T-helper 17 cell (primary cell): Measurements from ENCODE around the gene EIF4G3. TPM values are rescaled to one million over a fixed set of nuclear protein-coding genes. Genes with fewer than 3 reads are reported as not detected.

Experiments
- ATAC-seq: fragments of 150-1000 bp; cut with Tn5 transposase; 2 replicates; pipeline ENCODE4 v1.10.0; 2021; ENCODE audit warnings: mild to moderate bottlenecking, moderate library complexity
- DNase-seq, 3 donors: peaks; one replicate each; pipeline versions ENCODE4 v3.0.0 to v3.0.0-alpha.2; 2020 to 2021
- H3K9me3 ChIP-seq: one replicate; pipeline ENCODE4 v1.7.0; 2013; ENCODE audit warnings: low read length, mild to moderate bottlenecking; ENCODE audit not compliant: control insufficient read depth, poor library complexity, severe bottlenecking
- H3K27ac Mint-ChIP-seq: one replicate; pipeline ENCODE4 v1.8.0; 2022; ENCODE audit warnings: mild to moderate bottlenecking, moderate library complexity, mixed read lengths
- H3K27me3 Mint-ChIP-seq: one replicate; pipeline ENCODE4 v1.8.0; 2022; ENCODE audit warnings: mixed read lengths
- H3K36me3 Mint-ChIP-seq: one replicate; pipeline ENCODE4 v1.8.0; 2022; ENCODE audit warnings: low read depth, mixed read lengths
- H3K4me1 Mint-ChIP-seq: one replicate; pipeline ENCODE4 v1.8.0; 2022; ENCODE audit warnings: mild to moderate bottlenecking, mixed read lengths
- H3K4me3 Mint-ChIP-seq: one replicate; pipeline ENCODE4 v1.8.0; 2022; ENCODE audit warnings: mild to moderate bottlenecking, moderate library complexity, mixed read lengths
- total RNA-seq, 4 donors: library from RNA in 2 of 4; stranded (reverse) in 2 of 4; gene quantifications; one replicate each; pipeline ENCODE4 v1.2.3 and lab custom pipeline; 2022 to 2026

The EIF4G3 gene
- total RNA-seq, 2 donors from 2014 or later, result 29.4 to 34.2 TPM

DNA sequence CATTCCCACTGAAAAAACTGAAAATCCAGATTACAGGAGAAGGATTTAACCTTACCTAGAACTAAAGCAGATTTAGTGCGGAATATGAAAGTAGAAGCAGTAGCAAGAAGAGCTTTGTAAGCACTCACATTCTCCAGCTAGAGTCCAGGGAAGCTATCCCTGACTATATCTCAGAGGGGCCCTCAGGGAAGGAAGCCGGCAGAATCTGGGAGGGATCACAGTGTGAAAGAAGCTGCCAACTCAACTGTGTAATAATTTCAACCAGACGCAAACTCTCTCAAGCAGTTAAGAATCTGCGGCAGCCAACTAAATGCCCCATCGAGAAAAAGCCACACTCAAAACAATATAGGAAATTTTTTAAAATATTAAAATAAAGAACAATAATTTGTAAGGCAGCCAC lies 163.8 kb downstream of the EIF4G3 start:
- Mint-ChIP-seq H3K4me3 (no peak overlapping the region), H3K4me1 (peaks cover 7% of the 10 kb centered on the region), H3K27me3 (no peaks in the 10 kb centered on the region), H3K27ac (no peak overlapping the region), H3K36me3 (peaks cover 2% of the 10 kb centered on the region)
- no peak for ATAC-seq
- no peak for DNase-seq
- no peaks in the 10 kb centered on the region for H3K9me3 ChIP-seq

DNA sequence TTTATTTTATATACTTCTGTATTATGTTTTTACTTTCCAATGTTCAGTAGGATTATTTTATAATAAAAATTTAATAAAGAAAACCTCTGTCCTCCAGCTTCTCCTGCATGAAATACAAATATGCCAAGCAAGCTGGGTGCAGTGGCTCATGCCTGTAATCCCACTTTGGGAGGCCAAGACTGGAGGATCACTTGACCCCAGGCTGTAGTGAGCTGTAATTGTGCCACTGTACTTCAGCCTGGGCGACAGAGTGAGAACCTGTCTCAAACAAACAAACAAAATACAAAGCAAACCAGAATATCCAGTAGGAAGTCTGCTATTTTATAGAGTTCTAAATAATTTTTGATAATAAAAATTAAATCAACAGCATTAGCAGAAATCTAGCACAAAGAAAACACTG lies 168.8 kb downstream of the EIF4G3 start:
- no peaks in the 10 kb centered on the region for H3K9me3 ChIP-seq
- H3K4me1 Mint-ChIP-seq, result peaks cover 8% of the 10 kb centered on the region
- H3K4me3 Mint-ChIP-seq, result no peak overlapping the region
- H3K27ac Mint-ChIP-seq, result no peak overlapping the region
- H3K36me3 Mint-ChIP-seq, result no peaks in the 10 kb centered on the region
- DNase-seq, result no peak
- ATAC-seq, result no peak
- no peaks in the 10 kb centered on the region for H3K27me3 Mint-ChIP-seq

DNA sequence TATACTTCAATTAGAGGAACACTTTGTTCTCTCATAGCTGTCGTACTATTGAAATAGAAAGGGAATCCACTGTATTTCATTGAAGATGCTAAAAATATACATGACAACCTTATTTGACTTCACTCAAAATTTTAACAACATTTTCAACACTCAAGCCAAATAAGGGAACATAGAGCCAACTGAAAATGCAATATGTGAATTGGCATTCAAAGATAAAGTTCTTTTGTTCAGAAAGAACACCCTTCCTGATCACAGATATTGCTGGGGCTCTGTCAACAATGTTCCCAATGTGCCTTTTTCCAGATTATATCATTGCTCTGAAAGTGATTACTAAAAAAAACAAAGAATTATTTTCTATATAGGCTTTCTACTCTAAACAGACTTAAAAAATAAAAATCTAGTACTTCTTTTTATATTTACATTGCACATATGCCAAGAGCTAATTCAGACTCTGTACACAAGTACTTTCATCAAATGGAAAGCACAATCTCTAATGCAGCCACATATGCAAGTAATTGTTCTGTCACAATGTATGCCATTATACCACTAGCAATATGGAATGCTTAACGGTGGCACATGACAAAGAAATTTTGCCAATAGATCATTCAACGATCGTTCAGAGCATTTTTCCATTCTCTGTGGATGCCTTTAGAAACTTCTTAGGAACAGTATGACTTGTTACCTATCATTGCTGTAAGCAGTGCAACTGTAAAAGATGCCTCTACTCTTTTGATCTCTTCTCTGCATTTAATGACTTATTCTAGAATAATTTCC lies 171.0 kb downstream of the EIF4G3 start:
- no peak overlapping the region for H3K4me3 Mint-ChIP-seq
- ATAC-seq (no peak), DNase-seq (no peak)
- no peaks in the 10 kb centered on the region for H3K9me3 ChIP-seq
- H3K27me3 Mint-ChIP-seq, result no peaks in the 10 kb centered on the region
- peaks cover 3% of the 10 kb centered on the region for H3K4me1 Mint-ChIP-seq
- H3K36me3 Mint-ChIP-seq, result peaks cover 2% of the 10 kb centered on the region
- no peak overlapping the region for H3K27ac Mint-ChIP-seq

DNA sequence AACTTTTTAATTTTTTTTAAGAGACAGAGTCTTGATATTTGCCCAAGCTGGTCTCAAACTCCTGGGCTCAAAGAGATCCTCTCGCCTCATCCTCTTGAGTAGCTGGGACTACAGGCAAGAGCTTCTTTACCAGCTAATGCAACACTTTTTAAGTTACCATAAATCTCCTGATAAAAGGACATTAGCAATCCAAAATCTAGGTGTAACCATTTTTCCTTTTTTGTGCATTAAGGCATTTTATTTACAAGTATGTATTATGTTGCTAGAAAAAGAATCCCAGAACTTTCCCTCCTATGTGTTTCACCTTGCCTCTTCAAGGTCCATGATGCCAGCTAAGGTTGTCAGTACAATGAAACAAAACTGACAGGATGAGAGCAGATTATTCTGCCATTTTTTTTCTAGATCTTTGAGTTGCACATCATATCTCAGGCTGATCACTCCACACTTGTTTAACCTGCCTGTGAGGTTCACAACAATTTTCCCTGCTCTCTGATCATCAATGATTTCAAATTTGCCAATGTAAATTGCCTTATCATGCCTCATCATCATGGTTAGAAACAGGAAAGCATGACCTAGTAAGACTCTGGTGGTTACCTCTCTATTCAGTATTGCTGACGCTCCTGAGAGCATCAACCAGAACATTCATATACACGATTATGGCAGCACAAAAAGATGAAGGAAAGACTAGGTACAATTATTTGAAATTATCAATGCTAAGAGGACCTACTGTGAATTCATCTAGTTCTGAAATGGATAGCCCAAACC lies 173.2 kb downstream of the EIF4G3 start:
- Mint-ChIP-seq H3K27me3 (no peaks in the 10 kb centered on the region), H3K4me3 (no peak overlapping the region), H3K27ac (peak overlapping the region; percentile 27), H3K4me1 (peaks cover 3% of the 10 kb centered on the region), H3K36me3 (peaks cover 5% of the 10 kb centered on the region)
- DNase-seq, result no peak
- H3K9me3 ChIP-seq, result no peaks in the 10 kb centered on the region
- ATAC-seq, result no peak

DNA sequence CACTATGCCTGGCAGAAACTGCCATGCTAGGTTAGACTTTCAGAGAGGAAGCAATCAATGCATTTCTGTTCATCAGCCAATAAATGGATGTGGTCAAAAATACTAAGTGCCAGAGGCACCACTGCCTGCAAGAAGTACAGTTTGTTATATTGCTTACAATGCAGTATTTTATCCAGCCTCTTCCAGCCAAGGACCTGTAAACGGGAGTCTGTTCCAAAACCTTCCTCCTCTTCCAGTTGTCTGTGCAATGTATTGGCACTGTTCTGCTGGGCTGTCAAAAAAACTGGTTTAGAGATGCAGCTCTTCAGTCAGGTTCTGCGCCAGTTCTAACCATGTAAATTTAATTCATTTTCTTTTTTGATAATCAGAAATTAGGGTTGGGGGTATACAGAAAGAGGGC lies 175.7 kb downstream of the EIF4G3 start:
- H3K36me3 Mint-ChIP-seq, result peaks cover 5% of the 10 kb centered on the region
- H3K4me3 Mint-ChIP-seq, result no peak overlapping the region
- H3K27ac Mint-ChIP-seq, result peak overlapping the region; percentile 47
- H3K27me3 Mint-ChIP-seq, result no peaks in the 10 kb centered on the region
- no peaks in the 10 kb centered on the region for H3K9me3 ChIP-seq
- DNase-seq (no peak), ATAC-seq (no peak)
- peaks cover 7% of the 10 kb centered on the region for H3K4me1 Mint-ChIP-seq

DNA sequence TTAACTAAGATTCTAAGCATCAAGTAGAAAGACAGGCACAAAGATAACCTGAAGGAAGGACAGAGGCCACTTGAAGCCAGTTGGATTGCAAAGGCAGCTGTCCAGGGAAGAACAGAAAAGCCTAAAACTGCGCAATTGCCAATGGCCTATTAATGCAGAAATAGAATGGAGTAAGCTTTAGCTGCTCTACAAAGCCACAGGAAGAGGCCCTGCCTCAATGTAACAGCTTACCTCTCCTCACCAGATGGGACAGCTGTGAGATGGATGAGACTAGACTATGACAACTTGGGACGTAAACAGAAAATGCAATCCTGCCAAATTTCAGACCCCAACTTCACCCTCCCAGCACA lies 176.5 kb downstream of the EIF4G3 start:
- ATAC-seq, result no peak
- H3K27me3 Mint-ChIP-seq, result no peaks in the 10 kb centered on the region
- H3K27ac Mint-ChIP-seq, result no peak overlapping the region
- peaks cover 7% of the 10 kb centered on the region for H3K4me1 Mint-ChIP-seq
- no peaks in the 10 kb centered on the region for H3K9me3 ChIP-seq
- DNase-seq, result no peak
- peaks cover 5% of the 10 kb centered on the region for H3K36me3 Mint-ChIP-seq
- H3K4me3 Mint-ChIP-seq, result no peak overlapping the region

DNA sequence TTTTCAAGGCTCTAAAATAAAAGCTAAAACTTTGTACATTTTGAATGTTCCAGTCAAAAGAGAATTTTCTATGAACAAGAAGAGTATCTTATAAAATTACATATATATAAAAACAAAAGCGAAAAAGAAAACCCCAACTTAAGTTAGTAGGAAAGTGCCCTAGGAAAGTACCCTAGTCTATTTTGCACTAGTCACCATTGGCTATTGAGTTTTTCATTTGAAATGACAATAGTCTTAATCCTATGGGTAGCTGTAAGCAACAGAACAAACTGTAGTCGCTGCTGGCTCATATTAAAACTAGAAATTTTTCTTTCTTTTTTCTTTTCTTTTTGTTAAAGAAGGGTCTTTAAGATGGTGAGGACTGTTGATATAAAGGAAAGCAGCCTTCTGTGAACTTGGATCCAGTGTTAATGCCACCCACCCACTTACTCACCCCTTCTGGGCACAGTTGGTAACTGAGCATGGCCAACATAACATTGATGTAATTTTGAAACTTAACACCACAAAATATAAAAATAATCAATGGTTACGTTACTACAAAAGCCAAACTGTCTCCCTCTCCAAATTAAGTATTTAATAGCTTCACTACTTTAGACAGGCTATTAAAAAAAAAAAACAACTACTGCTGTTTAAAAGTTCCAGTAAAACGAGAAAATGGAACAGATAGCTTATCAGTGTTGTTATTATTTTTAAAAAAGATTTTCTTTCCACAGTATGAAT lies 177.0 kb downstream of the EIF4G3 start:
- no peak for ATAC-seq

DNA sequence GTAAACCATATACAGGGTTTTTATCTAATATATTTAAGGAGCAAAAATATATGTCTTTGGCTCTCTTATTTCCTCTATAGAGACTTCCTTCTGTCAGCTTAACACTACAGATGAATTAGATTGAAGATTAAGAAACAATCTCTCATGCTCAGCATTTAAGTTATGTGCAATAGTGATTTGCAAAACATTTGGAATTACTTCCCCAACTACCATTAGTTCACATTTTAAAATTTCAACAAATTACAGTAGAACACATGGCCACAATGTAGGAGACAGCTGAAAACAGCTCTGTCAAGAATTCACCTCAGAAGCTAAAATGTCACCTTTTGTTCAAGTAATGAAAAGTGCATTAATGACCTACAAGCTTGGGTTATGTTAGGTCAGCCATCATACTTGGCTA lies 177.9 kb downstream of the EIF4G3 start:
- Mint-ChIP-seq H3K36me3 (peaks cover 5% of the 10 kb centered on the region), H3K27me3 (no peaks in the 10 kb centered on the region), H3K4me1 (peaks cover 6% of the 10 kb centered on the region), H3K4me3 (no peak overlapping the region), H3K27ac (no peak overlapping the region)
- DNase-seq (no peak), ATAC-seq (no peak)
- H3K9me3 ChIP-seq, result no peaks in the 10 kb centered on the region

More for the DNA sequence above, 177.0 kb downstream of the EIF4G3 start:
- Mint-ChIP-seq H3K27me3 (no peaks in the 10 kb centered on the region), H3K27ac (no peak overlapping the region), H3K4me1 (peaks cover 7% of the 10 kb centered on the region), H3K36me3 (peaks cover 5% of the 10 kb centered on the region), H3K4me3 (no peak overlapping the region)
- H3K9me3 ChIP-seq, result no peaks in the 10 kb centered on the region
- no peak for DNase-seq

DNA sequence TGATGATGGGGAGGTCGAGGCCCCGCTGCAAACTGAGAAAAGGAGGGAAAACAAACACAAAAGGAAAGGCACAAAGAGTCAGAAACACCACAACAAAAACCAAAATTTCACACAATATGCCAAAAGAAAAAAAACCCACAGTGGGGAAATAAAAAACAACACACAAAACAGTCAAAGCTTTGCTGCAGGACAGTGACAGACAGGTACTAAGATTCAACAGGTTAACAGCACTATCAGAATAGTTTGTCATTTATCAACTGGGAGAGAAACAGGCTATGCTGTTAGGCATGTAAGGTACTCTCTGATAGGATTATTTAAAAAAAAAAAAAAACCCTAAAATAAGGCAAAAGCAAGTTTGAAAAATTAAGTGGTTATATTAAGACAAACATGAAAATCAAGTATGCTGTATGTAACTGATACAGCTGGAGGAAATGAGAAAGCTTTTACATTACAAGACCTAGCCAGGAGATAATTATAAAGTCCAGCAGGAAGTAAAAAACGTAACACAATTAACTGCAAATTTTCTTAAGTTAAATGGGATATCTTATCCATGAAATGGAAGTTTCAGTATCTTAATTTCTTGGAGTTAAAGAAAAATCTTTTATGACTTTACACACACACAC lies 179.0 kb downstream of the EIF4G3 start:
- Mint-ChIP-seq H3K36me3 (peaks cover 5% of the 10 kb centered on the region), H3K4me1 (peaks cover 5% of the 10 kb centered on the region), H3K27ac (no peak overlapping the region), H3K4me3 (no peak overlapping the region), H3K27me3 (no peaks in the 10 kb centered on the region)
- DNase-seq (no peak), ATAC-seq (no peak)
- H3K9me3 ChIP-seq, result no peaks in the 10 kb centered on the region

DNA sequence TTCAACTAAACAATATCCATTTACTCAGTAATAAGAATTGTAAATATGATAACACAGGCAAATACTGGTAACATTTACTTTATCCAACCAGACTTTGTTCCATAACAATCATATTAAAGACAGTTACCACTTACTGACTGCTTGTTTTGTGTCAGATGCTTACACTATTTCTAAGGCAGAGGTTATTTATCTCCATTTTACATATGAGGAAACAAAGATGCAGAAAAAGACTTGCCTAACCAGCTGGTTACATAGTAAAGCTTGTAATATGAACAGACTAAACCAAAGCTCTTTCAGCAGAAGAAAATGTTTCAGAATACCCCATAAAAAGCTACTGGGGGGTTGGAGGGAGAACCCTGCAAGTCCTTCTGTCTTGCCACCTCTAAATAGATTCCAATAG lies 180.1 kb downstream of the EIF4G3 start:
- H3K27me3 Mint-ChIP-seq, result no peaks in the 10 kb centered on the region
- H3K9me3 ChIP-seq, result no peaks in the 10 kb centered on the region
- H3K27ac Mint-ChIP-seq, result no peak overlapping the region
- DNase-seq (no peak), ATAC-seq (no peak)
- H3K4me1 Mint-ChIP-seq, result peaks cover 15% of the 10 kb centered on the region
- no peak overlapping the region for H3K4me3 Mint-ChIP-seq
- peaks cover 5% of the 10 kb centered on the region for H3K36me3 Mint-ChIP-seq

DNA sequence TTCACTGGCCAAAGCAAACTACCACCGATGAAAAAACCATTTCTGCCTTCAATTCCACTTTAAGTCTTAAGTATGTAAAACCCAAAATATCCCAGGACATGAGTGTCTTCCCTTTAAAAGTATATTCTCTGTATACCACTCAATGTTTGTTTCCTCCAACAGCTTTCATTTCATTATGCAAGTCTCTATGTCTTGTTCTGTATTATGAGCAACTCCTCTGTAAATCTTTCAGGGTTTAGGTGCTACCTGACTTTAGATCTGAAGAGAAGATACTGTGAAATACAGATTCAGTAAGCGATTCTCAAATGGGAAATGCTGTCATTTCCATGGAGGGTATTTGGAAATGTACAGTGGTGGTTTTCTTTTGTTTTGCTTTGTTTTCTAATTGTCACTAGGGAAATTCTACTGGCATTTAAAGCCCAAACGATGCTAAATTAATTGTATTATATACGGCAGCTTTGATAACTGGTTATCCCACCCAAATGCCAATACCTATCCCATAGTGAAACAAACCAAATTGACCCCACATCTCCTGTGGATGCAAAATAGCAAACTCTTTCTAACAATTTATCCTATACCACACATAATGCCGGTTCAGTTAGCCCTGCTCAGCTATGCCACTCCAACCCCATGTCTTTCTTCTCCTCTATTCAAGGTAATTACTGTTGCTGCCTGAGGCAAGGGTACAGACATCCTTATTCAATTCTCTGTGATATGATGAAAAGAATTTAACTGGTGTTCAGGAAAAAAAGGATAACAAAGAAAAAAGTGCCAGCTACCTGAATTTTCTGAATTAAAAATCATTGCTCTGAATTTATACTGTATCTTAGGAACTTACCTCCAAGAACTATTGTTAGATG lies 182.8 kb downstream of the EIF4G3 start:
- peaks cover 2% of the 10 kb centered on the region for H3K36me3 Mint-ChIP-seq
- no peak for ATAC-seq
- DNase-seq, result no peak
- no peaks in the 10 kb centered on the region for H3K9me3 ChIP-seq
- H3K4me3 Mint-ChIP-seq, result no peak overlapping the region
- no peaks in the 10 kb centered on the region for H3K27me3 Mint-ChIP-seq
- H3K4me1 Mint-ChIP-seq, result peaks cover 15% of the 10 kb centered on the region
- no peak overlapping the region for H3K27ac Mint-ChIP-seq

DNA sequence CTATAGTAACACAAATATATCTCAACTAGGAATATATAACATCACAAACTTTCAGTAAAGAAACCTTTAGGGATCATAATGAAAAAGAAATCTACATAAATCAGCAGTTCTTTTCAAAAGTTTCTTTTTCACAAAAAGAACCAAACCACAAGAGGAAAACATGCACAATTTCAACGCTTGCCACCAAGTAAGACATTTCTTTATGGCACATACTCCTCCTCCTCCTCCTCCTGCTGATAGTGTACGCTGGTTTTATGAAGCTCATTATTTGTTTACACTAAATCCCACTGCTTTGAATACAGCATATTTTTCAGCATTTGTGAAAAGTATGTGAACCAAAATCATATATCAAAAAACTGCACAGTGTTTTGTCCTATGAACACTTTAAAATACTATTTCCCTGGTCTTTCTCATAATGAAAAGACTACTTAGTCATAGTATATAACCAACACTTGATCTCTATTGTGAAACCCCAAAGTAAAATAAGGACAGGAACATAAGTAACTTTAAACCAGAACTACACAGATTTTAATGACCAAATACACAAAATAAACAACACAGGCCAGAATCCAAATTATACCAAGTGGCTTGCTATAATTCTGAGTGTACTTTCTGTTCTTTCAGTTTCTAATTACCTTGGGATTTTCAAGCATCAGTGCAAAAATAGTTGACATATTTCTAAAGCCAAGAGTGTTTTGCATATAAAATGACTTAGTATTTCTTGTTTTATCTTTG lies 184.2 kb downstream of the EIF4G3 start:
- H3K9me3 ChIP-seq, result no peaks in the 10 kb centered on the region
- no peaks in the 10 kb centered on the region for H3K27me3 Mint-ChIP-seq
- H3K36me3 Mint-ChIP-seq, result peaks cover 2% of the 10 kb centered on the region
- H3K4me1 Mint-ChIP-seq, result peaks cover 14% of the 10 kb centered on the region
- ATAC-seq (no peak), DNase-seq (no peak)
- peak overlapping the region; percentile 67 for H3K27ac Mint-ChIP-seq
- no peak overlapping the region for H3K4me3 Mint-ChIP-seq
